ENCODE measurements around the gene CAMKMT.

CAMKMT gene

GRCh38 chr2:44642123-44642857, 280.5 kb downstream of the CAMKMT start:
- TF ChIP-seq NFIC (IDR thresholded peaks at IDR 0.05), result no peak
- TF ChIP-seq YY1 (IDR thresholded peaks at IDR 0.05; ENCODE audit: low read depth), result no peak
- no peak for TF ChIP-seq CEBPB (IDR thresholded peaks at IDR 0.05)
- TF ChIP-seq FOXM1 (IDR thresholded peaks at IDR 0.05; ENCODE audit: borderline replicate concordance, low read depth), result no peak

- TF ChIP-seq YY1 (IDR thresholded peaks at IDR 0.05; ENCODE audit: low read depth) (no peak), RAD21 (IDR thresholded peaks at IDR 0.05; ENCODE audit: low read depth) (no peak), CEBPB (IDR thresholded peaks at IDR 0.05) (no peak), NFIC (IDR thresholded peaks at IDR 0.05) (no peak), FOXM1 (IDR thresholded peaks at IDR 0.05; ENCODE audit: borderline replicate concordance, low read depth) (no peak), EGR1 (IDR thresholded peaks at IDR 0.05) (no peak), REST (IDR thresholded peaks at IDR 0.05; ENCODE audit: low read depth) (no peak), EP300 (IDR thresholded peaks at IDR 0.05; ENCODE audit: borderline replicate concordance) (no peak), MAX (IDR thresholded peaks at IDR 0.05) (no peak), CREB1 (IDR thresholded peaks at IDR 0.05; ENCODE audit: low read depth) (no peak), TEAD4 (IDR thresholded peaks at IDR 0.05) (no peak), TCF12 (IDR thresholded peaks at IDR 0.05; ENCODE audit: low read depth) (no peak)
Measured at GRCh38 chr2:44645937-44646336, 284.2 kb downstream of the CAMKMT start.

- TF ChIP-seq RAD21 (IDR thresholded peaks at IDR 0.05; ENCODE audit: low read depth), result no peak
- TF ChIP-seq CREB1 (IDR thresholded peaks at IDR 0.05; ENCODE audit: low read depth), result no peak
- no peak for TF ChIP-seq REST (IDR thresholded peaks at IDR 0.05; ENCODE audit: low read depth)
- no peak for TF ChIP-seq YY1 (IDR thresholded peaks at IDR 0.05; ENCODE audit: low read depth)
- no peak for TF ChIP-seq MAX (IDR thresholded peaks at IDR 0.05)
- TF ChIP-seq EGR1 (IDR thresholded peaks at IDR 0.05), result no peak
- TF ChIP-seq TEAD4 (IDR thresholded peaks at IDR 0.05), result no peak
- TF ChIP-seq USF1 (IDR thresholded peaks at IDR 0.05), result no peak
- TF ChIP-seq TCF12 (IDR thresholded peaks at IDR 0.05; ENCODE audit: low read depth), result no peak
- no peak for TF ChIP-seq FOXM1 (IDR thresholded peaks at IDR 0.05; ENCODE audit: borderline replicate concordance, low read depth)
Measured at GRCh38 chr2:44649381-44649780, 287.6 kb downstream of the CAMKMT start.

- TF ChIP-seq ZBTB7A (IDR thresholded peaks at IDR 0.05; ENCODE audit: low read depth) (no peak), TAF1 (IDR thresholded peaks at IDR 0.05; ENCODE audit: low read depth) (no peak)
Measured at GRCh38 chr2:44650796-44651195, 289.0 kb downstream of the CAMKMT start.

- TF ChIP-seq RAD21 (IDR thresholded peaks at IDR 0.05; ENCODE audit: low read depth) (no peak), FOXM1 (IDR thresholded peaks at IDR 0.05; ENCODE audit: borderline replicate concordance, low read depth) (no peak), CREB1 (IDR thresholded peaks at IDR 0.05; ENCODE audit: low read depth) (no peak), ZBTB7A (IDR thresholded peaks at IDR 0.05; ENCODE audit: low read depth) (no peak), MAX (IDR thresholded peaks at IDR 0.05) (no peak), REST (IDR thresholded peaks at IDR 0.05; ENCODE audit: low read depth) (no peak), TCF12 (IDR thresholded peaks at IDR 0.05; ENCODE audit: low read depth) (no peak), YY1 (IDR thresholded peaks at IDR 0.05; ENCODE audit: low read depth) (no peak), TEAD4 (IDR thresholded peaks at IDR 0.05) (no peak), EGR1 (IDR thresholded peaks at IDR 0.05) (no peak), EP300 (IDR thresholded peaks at IDR 0.05; ENCODE audit: borderline replicate concordance) (no peak)
Measured at GRCh38 chr2:44651974-44652373, 290.2 kb downstream of the CAMKMT start.
